VCaP (cell line): Measurements from ENCODE around the gene ACBD6.

Experiments
- H3K27ac ChIP-seq: fragments of 450-650 bp; 2 replicates; pipeline ENCODE4 v1.5.1; 2017
- TF ChIP-seq, protein P1 (sequence below): fragments of 450-650 bp; conservative IDR thresholded peaks from 2 replicates; pipeline ENCODE4 v1.5.1; 2017; ENCODE audit warnings: mild to moderate bottlenecking, moderate library complexity

The ACBD6 gene

DNA sequence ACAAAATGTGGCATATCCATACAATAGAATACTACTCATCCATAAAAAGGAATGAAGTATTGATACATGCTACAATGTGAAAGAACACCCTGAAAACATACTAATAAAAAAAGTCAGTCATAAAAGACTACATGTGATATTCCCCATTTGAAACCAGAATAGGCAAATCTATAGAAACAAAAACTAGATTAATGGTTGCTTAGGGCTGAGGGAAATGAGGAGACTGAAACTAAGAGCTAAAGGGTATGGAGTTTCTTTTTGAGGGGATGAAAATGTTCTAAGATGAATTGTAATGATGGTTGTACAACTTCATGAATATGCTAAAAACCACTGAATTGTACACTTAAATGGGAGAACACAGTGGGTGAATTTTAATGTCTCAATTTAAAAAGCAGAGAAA, 50.9 kb downstream of the ACBD6 start:
- TF ChIP-seq, protein P1, sequence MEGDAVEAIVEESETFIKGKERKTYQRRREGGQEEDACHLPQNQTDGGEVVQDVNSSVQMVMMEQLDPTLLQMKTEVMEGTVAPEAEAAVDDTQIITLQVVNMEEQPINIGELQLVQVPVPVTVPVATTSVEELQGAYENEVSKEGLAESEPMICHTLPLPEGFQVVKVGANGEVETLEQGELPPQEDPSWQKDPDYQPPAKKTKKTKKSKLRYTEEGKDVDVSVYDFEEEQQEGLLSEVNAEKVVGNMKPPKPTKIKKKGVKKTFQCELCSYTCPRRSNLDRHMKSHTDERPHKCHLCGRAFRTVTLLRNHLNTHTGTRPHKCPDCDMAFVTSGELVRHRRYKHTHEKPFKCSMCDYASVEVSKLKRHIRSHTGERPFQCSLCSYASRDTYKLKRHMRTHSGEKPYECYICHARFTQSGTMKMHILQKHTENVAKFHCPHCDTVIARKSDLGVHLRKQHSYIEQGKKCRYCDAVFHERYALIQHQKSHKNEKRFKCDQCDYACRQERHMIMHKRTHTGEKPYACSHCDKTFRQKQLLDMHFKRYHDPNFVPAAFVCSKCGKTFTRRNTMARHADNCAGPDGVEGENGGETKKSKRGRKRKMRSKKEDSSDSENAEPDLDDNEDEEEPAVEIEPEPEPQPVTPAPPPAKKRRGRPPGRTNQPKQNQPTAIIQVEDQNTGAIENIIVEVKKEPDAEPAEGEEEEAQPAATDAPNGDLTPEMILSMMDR = no peak
- H3K27ac ChIP-seq = no peak overlapping the region

DNA sequence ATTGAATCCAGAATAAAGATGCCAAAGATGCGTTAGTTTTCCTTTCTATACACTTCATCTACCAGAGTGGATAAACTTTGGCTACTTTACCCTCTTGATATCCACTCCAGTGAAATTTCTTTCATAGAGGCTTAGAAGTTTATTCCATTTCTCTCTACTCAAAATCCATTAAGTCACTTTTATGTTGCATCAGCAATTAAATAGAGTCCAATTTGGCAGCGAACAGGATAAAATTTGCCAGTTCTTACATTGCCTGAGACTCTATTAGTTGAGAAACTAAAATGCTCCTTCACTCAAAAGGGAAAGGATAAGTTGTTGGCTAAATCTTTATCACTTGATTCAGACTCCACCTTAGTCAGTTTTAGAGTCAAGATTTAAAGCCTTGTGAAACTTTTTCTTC, 57.9 kb downstream of the ACBD6 start:
- no peak overlapping the region for H3K27ac ChIP-seq
- TF ChIP-seq, protein P1 = no peak

DNA sequence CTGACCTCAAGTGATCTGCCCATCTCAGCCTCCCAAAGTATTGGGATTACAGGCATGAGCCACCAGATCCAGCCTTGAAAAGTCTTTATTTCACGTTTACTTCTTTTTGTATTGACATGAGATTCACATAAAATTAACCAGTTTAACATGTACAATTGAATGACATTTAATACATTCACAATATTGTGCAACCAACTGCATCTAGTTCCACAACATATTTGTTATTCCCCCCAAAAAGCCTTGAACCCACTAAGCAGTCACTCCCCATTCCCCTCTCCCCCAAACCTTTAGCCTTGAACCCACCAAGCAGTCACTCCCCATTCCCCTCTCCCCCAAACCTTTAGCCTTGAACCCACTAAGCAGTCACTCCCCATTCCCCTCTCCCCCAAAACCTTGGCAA, 62.0 kb downstream of the ACBD6 start:
- TF ChIP-seq, protein P1 = no peak
- no peak overlapping the region for H3K27ac ChIP-seq

DNA sequence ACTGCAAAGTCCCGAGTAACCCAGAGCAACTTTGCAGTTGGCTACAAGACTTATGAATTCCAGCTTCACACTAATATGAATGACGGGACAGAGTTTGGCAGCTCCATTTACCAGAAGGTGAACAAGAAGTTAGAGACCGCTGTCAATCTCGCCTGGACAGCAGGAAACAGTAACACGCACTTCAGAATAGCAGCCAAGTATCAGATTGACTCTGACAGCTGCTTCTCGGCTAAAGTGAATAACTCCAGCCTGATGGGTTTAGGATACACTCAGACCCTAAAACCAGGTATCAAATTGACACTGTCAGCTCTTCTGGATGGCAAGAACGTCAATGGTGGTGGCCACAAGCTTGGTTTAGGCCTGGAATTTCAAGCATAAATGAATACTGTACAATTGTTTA, 66.8 kb downstream of the ACBD6 start:
- H3K27ac ChIP-seq = no peak overlapping the region
- TF ChIP-seq, protein P1 = no peak

DNA sequence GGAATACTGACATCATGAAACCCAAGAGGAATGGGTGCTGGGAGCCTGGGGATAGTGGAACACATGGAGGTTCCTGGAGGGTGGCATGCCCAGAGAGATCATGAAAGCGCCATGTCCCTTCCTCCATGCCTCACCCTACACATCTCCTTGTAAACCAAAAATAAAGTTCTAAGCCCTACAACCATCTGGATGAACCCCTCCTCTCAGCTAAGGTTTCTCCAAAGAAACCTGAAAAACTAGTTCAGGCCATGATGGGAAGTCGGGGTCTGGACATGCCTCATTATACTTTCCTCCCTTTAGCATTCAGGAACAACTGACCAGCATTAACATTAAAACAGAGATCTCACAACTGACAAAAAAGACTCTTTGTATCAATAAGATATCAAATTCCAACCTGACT, 68.5 kb downstream of the ACBD6 start:
- no peak overlapping the region for H3K27ac ChIP-seq

DNA sequence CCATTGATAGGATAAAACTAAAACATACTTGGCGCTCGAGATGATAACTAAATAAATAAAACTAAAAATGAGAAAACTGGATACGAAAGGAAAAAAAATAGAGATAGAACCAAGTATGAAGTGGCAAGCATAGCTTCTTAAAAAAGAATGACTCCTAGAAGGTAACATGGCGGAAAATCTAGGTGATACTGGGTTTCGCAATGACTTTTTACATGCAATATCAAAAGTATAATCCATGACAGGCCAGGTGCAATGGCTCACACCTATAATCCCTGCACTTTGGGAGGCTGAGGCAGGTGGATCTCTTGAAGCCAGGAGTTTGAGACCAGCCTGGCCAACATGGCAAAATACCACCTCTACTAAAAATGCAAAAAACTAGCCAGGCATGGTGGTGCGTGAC, 70.7 kb downstream of the ACBD6 start:
- H3K27ac ChIP-seq = no peak overlapping the region

More for the DNA sequence above, 68.5 kb downstream of the ACBD6 start:
- TF ChIP-seq, protein P1 = no peak

DNA sequence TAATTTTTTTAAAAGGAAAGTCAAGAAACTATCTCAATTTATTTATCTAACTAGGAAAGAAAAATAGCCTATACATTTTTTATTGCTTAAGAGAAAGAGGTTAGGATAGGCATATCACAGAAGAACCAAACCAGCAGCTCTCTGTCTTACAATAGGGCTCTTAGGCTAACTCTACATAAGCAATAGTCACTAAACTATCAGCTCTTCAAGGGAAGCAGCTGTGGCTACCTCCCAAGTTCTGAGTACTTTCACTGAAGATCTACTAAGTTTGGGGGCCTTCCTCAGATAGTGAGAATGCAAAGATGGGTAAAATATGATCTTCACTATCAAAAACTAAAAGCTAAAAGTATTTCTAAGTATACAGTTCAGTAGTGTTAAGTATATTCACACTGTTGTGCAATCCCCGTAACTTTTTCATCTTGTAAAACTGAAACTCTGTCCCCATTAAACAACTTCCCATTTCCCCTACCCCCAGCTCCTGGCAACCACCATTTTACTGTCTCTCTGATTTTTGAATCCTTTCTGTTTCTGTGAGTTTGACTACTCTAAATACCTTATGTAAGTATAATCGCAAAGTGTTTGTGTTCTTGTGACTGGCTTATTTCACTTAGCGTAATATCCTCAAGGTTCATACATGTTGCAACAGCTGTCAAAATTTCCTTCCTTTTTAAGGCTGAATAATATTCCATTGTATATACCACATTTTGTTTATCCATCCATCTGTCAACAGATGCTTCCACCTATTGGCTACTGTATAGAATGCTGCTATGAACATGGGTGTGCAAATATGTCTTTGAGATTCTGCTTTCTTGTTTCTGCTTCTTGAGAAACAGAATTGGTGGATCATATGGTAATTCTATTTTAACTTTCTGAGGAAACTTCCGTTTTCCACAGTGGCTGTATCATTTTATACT, 73.3 kb downstream of the ACBD6 start:
- TF ChIP-seq, protein P1 = no peak
- H3K27ac ChIP-seq = no peak overlapping the region

More for the DNA sequence above, 70.7 kb downstream of the ACBD6 start:
- TF ChIP-seq, protein P1 = no peak
